ENCODE data around the gene RPL6.
"Not testable (repeated sequence)": the region's sequence is repeated elsewhere in the genome, so short reads cannot be mapped to it uniquely, and the experiment has no call there.

The RPL6 gene

DNA sequence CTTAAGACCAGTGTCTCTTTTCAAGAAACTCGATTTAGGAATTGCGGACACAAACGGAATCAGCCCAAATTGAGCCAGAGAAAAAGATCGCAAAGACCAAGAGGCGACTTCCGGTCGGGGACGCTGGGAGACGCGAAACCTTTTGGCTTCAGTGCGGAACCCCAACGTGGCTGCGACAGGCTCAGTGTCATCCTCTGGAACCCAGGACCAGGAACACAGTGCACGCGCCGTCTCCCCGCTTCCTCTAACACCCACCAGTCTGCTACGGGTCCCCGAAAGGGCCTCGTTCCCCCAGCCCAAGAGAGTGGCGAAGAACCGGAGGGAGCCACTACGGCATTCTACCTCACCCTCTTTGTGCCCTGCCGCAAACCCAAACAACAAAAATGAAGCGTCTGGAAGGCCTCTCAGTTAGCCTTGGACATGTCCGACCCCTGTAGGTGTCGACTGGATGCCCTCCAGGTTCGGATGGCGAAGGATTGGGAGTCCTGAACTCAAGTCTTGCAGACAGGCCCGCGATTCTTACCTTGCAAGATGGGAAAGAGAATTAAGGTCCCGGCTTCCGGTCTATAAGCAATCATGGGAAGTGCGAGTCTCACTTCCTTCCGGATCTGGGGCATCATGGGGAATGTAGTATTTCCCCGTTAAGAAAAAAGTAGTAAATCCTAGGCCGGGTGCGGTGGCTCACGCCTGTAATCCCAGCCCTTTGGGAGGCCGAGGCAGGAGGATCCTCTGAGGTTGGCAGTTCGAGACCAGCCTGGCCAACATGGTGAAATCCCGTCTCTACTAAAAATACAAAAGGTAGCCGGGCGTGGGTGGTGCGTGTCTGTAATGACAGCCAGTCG lies at the start of gene RPL6:
Gene RPL6 (minus strand): TSS at position 542 of the 842 bp plus-strand sequence. CDS start 949 bp downstream, outside the sequence.
- DNase-seq (ENCODE audit: low read depth, low spot score) = peak; percentile 94

GRCh38 chr12:112458751-112459150 lies 49.3 kb upstream of the RPL6 start:
- DNase-seq (ENCODE audit: low read depth, low spot score) = no peak

GRCh38 chr12:112458330-112458729 lies 48.9 kb upstream of the RPL6 start:
- DNase-seq (ENCODE audit: low read depth, low spot score) = no peak

DNA sequence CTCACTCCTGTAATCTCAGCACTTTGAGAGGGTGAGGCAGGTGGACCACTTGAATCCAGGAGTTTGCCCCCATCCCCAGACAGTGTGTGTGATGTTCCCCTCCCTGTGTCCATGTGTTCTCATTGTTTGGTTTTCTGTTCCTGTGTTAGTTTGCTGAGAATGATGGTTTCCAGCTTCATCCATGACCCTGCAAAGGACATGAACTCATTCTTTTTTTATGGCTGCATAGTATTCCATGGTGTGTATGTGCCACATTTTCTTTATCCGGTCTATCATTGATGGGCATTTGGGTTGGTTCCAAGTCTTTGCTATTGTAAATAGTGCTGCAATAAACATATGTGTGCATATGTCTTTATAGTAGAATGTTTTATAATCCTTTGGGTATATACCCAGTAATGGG lies 47.7 kb upstream of the RPL6 start:
- DNase-seq (ENCODE audit: low read depth, low spot score) = not testable (repeated sequence)

DNA sequence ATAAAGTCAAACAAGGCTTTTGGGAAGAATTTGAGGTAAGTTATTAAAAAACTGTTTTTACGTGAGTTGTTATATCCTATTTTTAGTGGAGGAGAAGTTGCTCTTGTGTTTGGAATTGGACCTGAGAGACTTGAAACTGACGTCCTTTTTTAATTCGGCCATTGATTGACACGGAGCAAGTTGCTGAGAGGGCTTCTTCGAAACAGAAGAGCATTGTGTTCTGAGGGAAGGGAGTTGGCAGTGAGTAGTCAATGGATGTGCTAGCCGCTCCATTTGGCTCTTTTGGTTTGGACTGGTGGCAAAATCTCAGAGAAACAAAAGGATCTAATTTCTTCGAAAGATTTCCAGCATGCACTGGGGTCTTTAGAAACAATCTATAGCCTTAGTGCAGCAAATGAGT lies 46.6 kb upstream of the RPL6 start:
- no peak for DNase-seq (ENCODE audit: low read depth, low spot score)

DNA sequence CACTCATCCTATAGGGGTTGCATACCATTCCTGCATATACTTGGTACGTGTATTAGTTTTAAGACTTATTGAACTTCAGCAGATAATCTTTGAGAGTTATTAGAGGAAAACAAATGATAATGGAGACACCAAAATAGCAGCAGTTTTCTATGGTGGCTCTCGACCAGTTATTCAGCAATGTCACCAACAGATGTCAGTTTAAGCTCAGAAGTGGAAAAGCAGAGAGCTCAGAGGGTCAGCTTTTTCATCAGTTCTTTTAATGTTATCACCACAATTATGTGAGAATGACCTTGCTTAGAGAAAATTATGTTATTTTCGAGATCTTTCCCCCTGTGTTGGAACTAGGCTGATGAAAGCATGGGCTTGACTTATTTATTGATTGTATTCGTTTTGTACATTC lies 41.3 kb upstream of the RPL6 start:
- DNase-seq (ENCODE audit: low read depth, low spot score) = no peak

GRCh38 chr12:112448165-112448564 lies 38.8 kb upstream of the RPL6 start:
- not testable (repeated sequence) for DNase-seq (ENCODE audit: low read depth, low spot score)

DNA sequence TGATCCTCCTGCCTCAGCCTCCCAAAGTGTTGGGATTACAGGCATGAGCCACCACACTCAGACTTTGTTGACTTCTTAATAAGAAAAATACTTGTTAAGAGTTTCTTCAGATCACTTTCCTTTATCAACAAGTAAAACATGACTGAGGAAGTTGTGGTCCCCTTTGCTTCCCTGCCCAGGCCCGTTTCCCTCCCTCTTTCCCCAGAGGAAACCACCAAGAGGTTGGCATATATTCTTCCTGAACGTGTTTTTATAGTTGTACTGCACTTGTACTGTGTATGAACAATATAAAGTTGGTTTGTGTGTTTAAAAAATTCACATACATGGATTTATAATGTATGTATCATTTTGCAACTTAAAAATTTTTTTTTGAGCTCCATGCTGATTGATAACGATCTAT lies 37.7 kb upstream of the RPL6 start:
- no peak for DNase-seq (ENCODE audit: low read depth, low spot score)

GRCh38 chr12:112446008-112446725 lies 36.8 kb upstream of the RPL6 start:
- no peak for DNase-seq (ENCODE audit: low read depth, low spot score)

- no peak for DNase-seq (ENCODE audit: low read depth, low spot score)
These were observed 34.5 kb upstream of the RPL6 start for GRCh38 chr12:112443916-112444315.

DNA sequence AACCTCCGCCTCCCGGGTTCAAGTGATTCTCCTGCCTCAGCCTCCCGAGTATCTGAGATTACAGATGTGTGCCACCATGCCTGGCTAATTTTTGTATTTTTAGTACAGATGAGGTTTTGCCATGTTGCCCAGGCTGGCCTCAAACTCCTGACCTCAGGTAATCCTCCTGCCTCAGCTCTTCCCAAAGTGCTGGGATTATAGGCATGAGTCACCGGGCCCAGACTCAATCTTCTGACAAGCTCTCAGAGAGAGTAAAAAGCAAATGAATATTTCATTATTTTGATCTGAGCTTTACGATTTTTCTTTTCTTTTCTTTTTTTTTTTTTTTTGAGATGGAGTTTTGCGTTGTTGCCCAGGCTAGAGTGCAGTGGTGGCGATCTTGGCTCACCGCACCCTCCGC lies 31.2 kb upstream of the RPL6 start:
- DNase-seq (ENCODE audit: low read depth, low spot score) = not testable (repeated sequence)

DNA sequence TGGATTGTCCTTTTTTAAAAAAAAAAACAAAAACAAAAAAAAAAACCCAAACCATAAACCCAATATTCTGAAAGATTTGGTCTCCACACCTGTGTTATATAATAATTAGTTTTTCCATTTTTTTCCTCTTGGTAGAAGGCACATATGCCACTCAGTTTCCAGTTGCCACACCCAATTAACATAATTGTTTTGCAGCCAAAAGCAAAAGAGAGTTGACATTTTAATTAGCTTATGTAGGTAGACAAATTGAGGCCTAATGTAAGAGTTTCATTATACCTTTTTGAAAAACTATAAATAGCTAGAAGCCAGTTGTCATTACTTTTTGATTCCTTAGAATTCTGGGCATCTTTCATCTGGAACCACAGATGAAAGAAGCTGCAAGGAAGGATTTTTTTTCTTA lies 30.4 kb upstream of the RPL6 start:
- no peak for DNase-seq (ENCODE audit: low read depth, low spot score)

DNA sequence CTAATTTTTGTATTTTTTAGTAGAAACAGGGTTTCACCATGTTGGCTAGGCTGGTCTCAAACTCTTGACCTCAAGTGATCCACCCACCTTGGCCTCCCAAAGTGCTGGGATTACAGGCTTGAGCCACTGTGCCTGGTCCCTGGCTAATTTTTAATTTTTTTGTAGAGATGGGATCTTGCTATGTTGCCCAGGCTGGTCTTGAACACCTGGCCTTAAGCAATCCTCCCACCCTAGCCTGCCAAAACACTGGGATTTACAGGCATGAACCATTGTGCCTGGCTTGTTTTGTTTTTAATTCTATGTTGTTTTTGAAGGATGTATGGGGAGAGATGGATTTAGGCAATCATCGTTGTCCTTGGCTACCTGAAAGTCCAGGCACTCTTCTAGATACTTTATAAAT lies 29.2 kb upstream of the RPL6 start:
- not testable (repeated sequence) for DNase-seq (ENCODE audit: low read depth, low spot score)

DNA sequence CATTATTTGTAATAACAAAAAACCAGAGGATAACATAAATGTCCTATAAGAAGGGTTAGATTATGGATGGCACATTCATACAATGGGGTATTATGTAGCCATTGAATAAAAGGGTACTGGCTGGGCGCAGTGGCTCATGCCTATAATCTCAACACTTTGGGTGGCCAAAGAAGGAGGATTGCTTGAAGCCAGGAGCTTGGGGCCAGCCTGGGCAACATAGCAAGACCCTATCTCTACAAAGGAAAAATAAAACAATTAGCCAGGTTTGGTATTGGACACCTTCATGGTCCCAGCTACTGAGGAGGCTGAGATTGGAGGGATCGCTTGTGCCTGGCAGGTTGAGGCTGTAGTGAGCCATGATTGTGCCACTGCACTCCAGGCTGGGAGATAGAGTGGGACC lies 24.1 kb upstream of the RPL6 start:
- no peak for DNase-seq (ENCODE audit: low read depth, low spot score)

- no peak for DNase-seq (ENCODE audit: low read depth, low spot score)
These were observed 22.6 kb upstream of the RPL6 start for GRCh38 chr12:112431965-112432364.

DNA sequence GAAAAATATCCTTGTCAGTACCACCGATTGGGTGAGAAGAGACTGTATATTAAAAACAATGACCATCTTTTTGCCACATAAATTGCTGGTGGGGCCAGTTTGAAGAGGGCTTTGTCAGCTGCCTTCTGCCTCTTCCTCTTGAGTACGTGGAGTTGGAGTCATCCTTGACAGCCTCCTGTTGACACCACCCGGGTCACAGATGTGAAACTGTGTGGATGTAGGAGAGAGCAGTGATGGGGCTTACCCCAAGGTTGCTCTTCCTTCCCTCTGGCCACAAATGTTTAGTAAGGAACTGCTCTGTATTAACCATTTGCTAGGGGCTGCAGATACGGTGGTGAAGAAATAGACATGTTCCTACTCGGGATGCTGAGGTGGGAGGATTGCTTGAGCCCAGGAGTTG lies 21.5 kb upstream of the RPL6 start:
- DNase-seq (ENCODE audit: low read depth, low spot score) = no peak

GRCh38 chr12:112427760-112428159 lies 18.4 kb upstream of the RPL6 start:
- DNase-seq (ENCODE audit: low read depth, low spot score) = no peak

- DNase-seq (ENCODE audit: low read depth, low spot score) = no peak
These were observed 16.4 kb upstream of the RPL6 start for GRCh38 chr12:112425582-112426382.

DNA sequence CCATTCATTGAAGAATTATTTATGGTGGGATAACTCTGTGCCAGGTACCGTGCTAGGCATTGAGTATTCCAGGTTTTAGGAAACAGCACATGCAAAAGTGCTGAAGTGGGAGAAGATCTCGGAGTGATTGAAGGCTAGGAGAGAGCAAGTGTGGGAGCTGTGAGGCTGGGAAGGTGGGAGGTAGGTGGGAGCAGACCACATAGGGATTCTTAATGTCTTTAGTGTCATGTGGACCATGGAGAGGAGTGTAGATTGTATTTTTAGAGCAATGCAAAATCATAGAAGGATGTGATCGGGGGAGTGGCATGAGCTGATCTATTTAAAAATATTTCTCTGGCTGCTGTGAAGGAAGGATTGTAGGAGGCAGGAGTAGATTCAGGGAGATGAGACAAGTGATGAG lies 14.7 kb upstream of the RPL6 start:
- no peak for DNase-seq (ENCODE audit: low read depth, low spot score)

GRCh38 chr12:112422531-112422930 lies 13.1 kb upstream of the RPL6 start:
- no peak for DNase-seq (ENCODE audit: low read depth, low spot score)

DNA sequence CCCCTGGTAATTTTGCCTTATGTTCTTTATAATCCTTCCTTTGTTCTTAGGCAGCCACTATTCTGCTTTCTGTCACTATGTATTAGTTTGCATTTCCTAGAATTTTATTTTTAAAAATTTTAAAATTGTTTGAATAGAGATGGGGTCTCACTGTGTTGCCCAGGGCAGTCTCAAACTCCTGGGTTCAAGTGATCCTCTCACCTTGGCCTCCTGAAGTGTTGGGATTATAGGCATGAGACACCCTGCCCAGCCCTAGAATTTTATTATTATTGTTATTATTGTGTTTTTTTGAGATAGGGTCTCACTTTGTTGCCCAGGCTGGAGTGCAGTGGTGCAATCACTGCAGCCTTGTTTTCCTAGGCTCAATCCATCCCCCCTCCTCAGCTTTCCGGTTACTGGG lies 12.0 kb upstream of the RPL6 start:
- no peak for DNase-seq (ENCODE audit: low read depth, low spot score)

DNA sequence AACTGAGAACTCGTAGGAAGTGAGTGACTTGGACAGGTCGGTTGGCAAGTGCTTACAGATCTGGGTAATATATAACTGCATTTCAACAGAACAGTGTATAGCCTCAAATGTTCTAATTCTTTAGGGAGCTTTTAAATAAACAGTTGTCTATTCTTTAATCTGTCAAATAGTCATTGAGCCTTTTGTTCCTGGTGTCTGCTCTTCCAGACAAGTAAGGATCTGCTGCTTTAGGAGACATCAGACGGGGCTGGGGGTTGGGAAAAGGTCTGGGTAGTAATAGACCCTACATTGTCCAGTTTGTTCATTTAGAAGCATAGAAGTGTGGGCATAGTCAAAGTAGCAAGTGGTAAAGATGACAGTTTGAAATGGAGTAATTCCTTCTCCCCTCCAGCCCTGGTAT lies 11.3 kb upstream of the RPL6 start:
- no peak for DNase-seq (ENCODE audit: low read depth, low spot score)
